HepG2 (cell line): ENCODE results near the gene C5orf47. TPM values are rescaled to one million over a fixed set of nuclear protein-coding genes. Genes with fewer than 3 reads are reported as not detected.
A peak's percentile ranks its signal among the peaks of the same experiment; 100 is the strongest.

ENCODE experiments used
- ATAC-seq: fragments of 200-7000 bp; cut with Tn5 transposase; 3 replicates; pipeline ENCODE4 v1.9.1; 2020; ENCODE audit warnings: mild to moderate bottlenecking, moderate library complexity
- BruUV-seq: library from RNA; stranded (reverse); fragments of 400-500 nt; replicated peaks from 2 replicates; lab custom pipeline; 2021; lab: Mats Ljungman, UMichigan
- CTCF ChIA-PET: fragments of 300-600 bp; formaldehyde crosslinking; extraction: SDS; loops from one replicate; lab custom pipeline; 2021; ENCODE audit warnings: low total read pairs, inconsistent platforms, low intra/inter-chr PET ratio; lab: Yijun Ruan, JAX
- POLR2A ChIA-PET: fragments of 350-600 bp; sonication (Branson Sonifier 250); formaldehyde crosslinking; loops from one replicate; lab custom pipeline; 2020; ENCODE audit warnings: antibody characterized with exemption, inconsistent platforms; lab: Yijun Ruan, JAX
- DNase-seq: peaks from one replicate; pipeline ENCODE4 v3.0.0-alpha.2; 2015; ENCODE audit warnings: low spot score
- FAIRE-seq: peaks from 3 replicates; lab custom pipeline; 2011; peaks lifted over from hg19 to GRCh38; lab: Jason Lieb, UNC
- H2AFZ ChIP-seq: one replicate; pipeline ENCODE4 v1.6.1; 2011; ENCODE audit warnings: low read length, inconsistent platforms
- H3K27ac ChIP-seq: fragments of 300-600 bp; 3 replicates; pipeline ENCODE4 v1.8.0; 2011; ENCODE audit warnings: mixed run types, mild to moderate bottlenecking, mixed read lengths, low read length, inconsistent platforms; ENCODE audit not compliant: insufficient read depth; ENCODE audit errors: extremely low read length
- H3K27me3 ChIP-seq, 2 experiments: fragments of 200-600 bp in 1 of 2; 2 replicates in 1 of 2; 3 replicates in 1 of 2; pipeline versions ENCODE4 v1.6.0 to v1.8.0; 2011; ENCODE audit warnings: low read length in 2 of 2, mild to moderate bottlenecking in 2 of 2, moderate library complexity in 2 of 2, inconsistent platforms in 1 of 2; ENCODE audit not compliant: insufficient read depth in 2 of 2, control insufficient read depth in 1 of 2
- H3K36me3 ChIP-seq, 2 experiments: fragments of 200-600 bp in 1 of 2; replicated peaks in 1 of 2; 2 replicates in 1 of 2; 3 replicates in 1 of 2; pipeline versions ENCODE4 v1.5.1 to v1.8.0; 2011; ENCODE audit warnings: low read length in 2 of 2, inconsistent platforms in 1 of 2; ENCODE audit not compliant: insufficient read depth in 2 of 2, control insufficient read depth in 1 of 2
- H3K4me1 ChIP-seq: 2 replicates; pipeline ENCODE4 v1.5.1; 2012; ENCODE audit warnings: low read length, inconsistent platforms; ENCODE audit not compliant: insufficient read depth
- H3K4me2 ChIP-seq: 2 replicates; pipeline ENCODE4 v1.6.0; 2011; ENCODE audit warnings: low read depth, low read length, inconsistent platforms
- H3K4me3 ChIP-seq, 3 experiments: fragments of 200-600 bp in 1 of 3; sonication (generic), shearing (Covaris generic) in 1 of 3; replicated peaks in 1 of 3; 2 replicates each; pipeline ENCODE4 v1.5.1; 2011 to 2016; ENCODE audit warnings: low read length in 3 of 3, inconsistent platforms in 2 of 3, low read depth in 2 of 3, mild to moderate bottlenecking in 2 of 3, control low read depth in 1 of 3, mixed read lengths in 1 of 3; ENCODE audit not compliant: insufficient read depth in 1 of 3
- H3K79me2 ChIP-seq: one replicate; pipeline ENCODE4 v1.6.1; 2011; ENCODE audit warnings: low read length, inconsistent platforms; ENCODE audit not compliant: insufficient read depth
- H3K9ac ChIP-seq: 2 replicates; pipeline ENCODE4 v1.6.0; 2011; ENCODE audit warnings: mild to moderate bottlenecking, low read depth, low read length, inconsistent platforms; ENCODE audit not compliant: insufficient read depth
- H3K9me3 ChIP-seq: 2 replicates; pipeline ENCODE4 v1.5.1; 2012; ENCODE audit warnings: mild to moderate bottlenecking, low read length
- H4K20me1 ChIP-seq: 2 replicates; pipeline ENCODE4 v1.6.0; 2011; ENCODE audit warnings: inconsistent platforms, mild to moderate bottlenecking, low read length, moderate library complexity; ENCODE audit not compliant: insufficient read depth
- ATF4 ChIP-seq, 2 experiments: fragments of 450-650 bp in 1 of 2; sonication (generic) in 1 of 2; formaldehyde crosslinking; IDR thresholded peaks; 2 replicates each; pipeline versions ENCODE4 v1.5.0 to v1.8.0; 2020 to 2022; ENCODE audit warnings: mild to moderate bottlenecking in 1 of 2, missing genetic modification reagents in 1 of 2
- CCAR2 ChIP-seq: fragments of 200-400 bp; formaldehyde crosslinking; optimal IDR thresholded peaks from 2 replicates; pipeline ENCODE3; 2018; ENCODE audit warnings: low read depth, mild to moderate bottlenecking, low read length, moderate library complexity
- CEBPB ChIP-seq: IDR thresholded peaks from 2 replicates; pipeline ENCODE4 v1.6.1; 2011; ENCODE audit warnings: low read depth, low read length, improper control_type of control experiment, borderline replicate concordance
- CEBPG ChIP-seq: IDR thresholded peaks from 2 replicates; pipeline ENCODE4 v1.6.1; 2016
- SKIL ChIP-seq: sonication (generic); formaldehyde crosslinking; IDR thresholded peaks from 2 replicates; pipeline ENCODE4 v1.8.0; 2022; ENCODE audit warnings: missing genetic modification reagents, mild to moderate bottlenecking, moderate library complexity, borderline replicate concordance
- TGIF2 ChIP-seq: IDR thresholded peaks from 2 replicates; pipeline ENCODE4 v1.6.1; 2016; ENCODE audit warnings: control low read depth, missing compliant biosample characterization
- ZNF12 ChIP-seq: sonication (generic); formaldehyde crosslinking; IDR thresholded peaks from 2 replicates; pipeline ENCODE4 v1.5.0; 2020; ENCODE audit warnings: missing genetic modification reagents
- ZNF234 ChIP-seq: sonication (generic); formaldehyde crosslinking; conservative IDR thresholded peaks from 2 replicates; pipeline ENCODE4 v1.5.1; 2020; ENCODE audit warnings: mild to moderate bottlenecking, missing genetic modification reagents
- ZNF512 ChIP-seq: sonication (generic); formaldehyde crosslinking; IDR thresholded peaks from 2 replicates; pipeline ENCODE4 v1.4.0; 2020; ENCODE audit warnings: mild to moderate bottlenecking, missing genetic modification reagents
- ZNF564 ChIP-seq: sonication (generic); formaldehyde crosslinking; IDR thresholded peaks from 2 replicates; pipeline ENCODE4 v1.8.1; 2023; ENCODE audit warnings: mild to moderate bottlenecking, missing genetic modification reagents
- WGBS: methylation state at CpG from one replicate; pipeline ENCODE4 v1.1.6; 2017; ENCODE audit warnings: low lambda C conversion rate; 5-methylcytosine and 5-hydroxymethylcytosine counted together
- in situ Hi-C: cut with HindIII; loops from 2 replicates; pipeline ENCODE4 v1.10.0; 2017; ENCODE audit warnings: low pct_unique_long_range_greater_than_20kb; ENCODE audit not compliant: extremely low pct_ligation_motif_present
- intact Hi-C: fragments of 100-400 bp; cut with micrococcal nuclease; formaldehyde crosslinking; loops from one replicate; pipeline ENCODE4 v1.10.0; 2022; ENCODE audit not compliant: unreplicated experiment
- polyA plus RNA-seq, 8 experiments: library from polyadenylated mRNA; depleted of rRNA in 3 of 8; stranded (reverse) in 7 of 8; unstranded in 1 of 8; fragments of >200 nt; fragmentation: Illumina TruSeq in 4 of 8; extraction: Trizol in 4 of 8; gene quantifications; 2 replicates each; pipeline versions ENCODE4 v1.2.1 to v1.2.3, GENCODE V29; 2011 to 2016; ENCODE audit warnings: low read depth in 4 of 8, missing spikeins in 1 of 8, mixed read lengths in 1 of 8; ENCODE audit not compliant: insufficient read depth in 1 of 8
- total RNA-seq, 5 experiments: library from RNA; depleted of rRNA; stranded (reverse); fragments of >200 nt; fragmentation: Illumina TruSeq; extraction: Trizol; gene quantifications; 2 replicates each; pipeline ENCODE4 v1.2.3, GENCODE V29; 2016; ENCODE audit warnings: low read depth in 1 of 5

Gene C5orf47
- total and polyA plus RNA-seq, 2 of the 13 experiments (the other 11 are each of a cell fraction or from before 2014, with no cell fraction given), result not detected

- peak; percentile 33; the same call in 1 of the 2 replicates for TF ChIP-seq SKIL (CRISPR knock-in tag)
Measured at GRCh38 chr5:173973616-173973969, 15.4 kb upstream of the C5orf47 start (continued).

- CTCF ChIA-PET, result no interaction called here
- intact Hi-C loops, result no loop called here
Measured at GRCh38 chr5:173974688-173975239, 14.2 kb upstream of the C5orf47 start.

More at GRCh38 chr5:173974688-173975239, 14.2 kb upstream of the C5orf47 start:
- ATAC-seq, result no peak
- TF ChIP-seq ZNF512 (CRISPR knock-in tag) (no peak), ZNF12 (peak; percentile 52; the same call in 1 of the 2 replicates), CCAR2 (no peak), ATF4 (CRISPR knock-in tag; IDR thresholded peaks at IDR 0.05) (peak in 1 of 2 experiments; percentile 32; a peak in 1 of 4 replicates), ZNF234 (CRISPR knock-in tag) (no peak), TGIF2 (CRISPR knock-in tag) (no peak), ZNF564 (CRISPR knock-in tag) (no peak), CEBPG (CRISPR knock-in tag) (peak; percentile 83), CEBPB (peak; percentile 81; the same call in 1 of the 2 replicates)
- TF ChIP-seq, all 625 proteins: peak for 4
- no TSS peak for BruUV-seq
- Histone ChIP-seq H2AFZ (no peak overlapping the region), H3K79me2 (no peaks in the 10 kb centered on the region), H3K4me1 (peaks cover 55% of the 10 kb centered on the region), H3K4me2 (peak overlapping the region; percentile 94), H3K4me3 (peak overlapping the region in 1 of 3 experiments; percentile 27; a peak in 1 of 6 replicates), H3K9me3 (no peaks in the 10 kb centered on the region), H3K9ac (no peak overlapping the region), H3K36me3 (no peaks in the 10 kb centered on the region), H3K27me3 (no peaks in the 10 kb centered on the region), H4K20me1 (no peaks in the 10 kb centered on the region), H3K27ac (no peak overlapping the region)
- POLR2A ChIA-PET, result interaction anchor here (0.9 to 2.6 kb wide), 5 partner anchors 42 to 208 kb away, joined by 3 to 11 read pairs (median 9); partner anchors contain the start of gene CPEB4
- in situ Hi-C loops, result loop anchor here (5.0 to 25.0 kb wide), 3 partner anchors 82 to 357 kb away; partner anchors contain the start of gene BOD1
- FAIRE-seq (no peak), DNase-seq (no peak)
- 15% methylated on average over 5 of the region's 5 CpGs for WGBS
